ENCODE data around the gene ATP2B2.

ATP2B2 gene

GRCh38 chr3:10515884-10516495 is 10.6 kb upstream of the ATP2B2 start:
- no peak overlapping the region for H3K4me2 ChIP-seq (ENCODE audit: insufficient read depth, low read length)
- no peaks in the 10 kb centered on the region for H3K9me3 ChIP-seq (ENCODE audit: insufficient read depth, low read length, severe bottlenecking)
- ATAC-seq (ENCODE audit: insufficient read depth, low read depth) (no peak), DNase-seq (no peak)
- H4K20me1 ChIP-seq (ENCODE audit: insufficient read depth, low read length) = no peaks in the 10 kb centered on the region; the same call in 1 of the 2 replicates
- H3K4me3 ChIP-seq (ENCODE audit: low read depth in 1 of 2, low read length in 2 of 2) = no peak overlapping the region
- no peaks in the 10 kb centered on the region for H3K79me2 ChIP-seq (ENCODE audit: insufficient read depth, low read length)
- no peak overlapping the region for H3K27ac ChIP-seq (ENCODE audit: low read length)
- H3K9ac ChIP-seq (ENCODE audit: low read depth, low read length) = no peak overlapping the region
- no peak for TF ChIP-seq CTCF (IDR thresholded peaks at IDR 0.05; ENCODE audit: borderline replicate concordance, extremely low read depth, low read length, poor library complexity, severe bottlenecking)
- TF ChIP-seq EZH2 (IDR thresholded peaks at IDR 0.05; ENCODE audit: borderline replicate concordance, low read depth, low read length, severe bottlenecking) = no peak
- no peaks in the 10 kb centered on the region for H3K27me3 ChIP-seq (ENCODE audit: insufficient read depth, low read length, poor library complexity)
- H2AFZ ChIP-seq (ENCODE audit: low read depth, low read length) = no peak overlapping the region
- H3K4me1 ChIP-seq (ENCODE audit: insufficient read depth, low read length) = no peaks in the 10 kb centered on the region
- H3K36me3 ChIP-seq (ENCODE audit: insufficient read depth, low read length) = no peaks in the 10 kb centered on the region

- Histone ChIP-seq H3K9ac (ENCODE audit: low read depth, low read length) (no peak overlapping the region), H2AFZ (ENCODE audit: low read depth, low read length) (no peak overlapping the region), H3K4me2 (ENCODE audit: insufficient read depth, low read length) (no peak overlapping the region), H3K27me3 (ENCODE audit: insufficient read depth, low read length, poor library complexity) (no peaks in the 10 kb centered on the region), H4K20me1 (ENCODE audit: insufficient read depth, low read length) (no peaks in the 10 kb centered on the region; the same call in 1 of the 2 replicates), H3K36me3 (ENCODE audit: insufficient read depth, low read length) (no peaks in the 10 kb centered on the region), H3K4me1 (ENCODE audit: insufficient read depth, low read length) (no peaks in the 10 kb centered on the region), H3K79me2 (ENCODE audit: insufficient read depth, low read length) (no peaks in the 10 kb centered on the region), H3K9me3 (ENCODE audit: insufficient read depth, low read length, severe bottlenecking) (no peaks in the 10 kb centered on the region), H3K27ac (ENCODE audit: low read length) (no peak overlapping the region), H3K4me3 (ENCODE audit: low read depth in 1 of 2, low read length in 2 of 2) (no peak overlapping the region)
- DNase-seq (no peak), ATAC-seq (ENCODE audit: insufficient read depth, low read depth) (peak; percentile 47; the same call in 1 of the 3 replicates)
- TF ChIP-seq CTCF (IDR thresholded peaks at IDR 0.05; ENCODE audit: borderline replicate concordance, extremely low read depth, low read length, poor library complexity, severe bottlenecking) (no peak), EZH2 (IDR thresholded peaks at IDR 0.05; ENCODE audit: borderline replicate concordance, low read depth, low read length, severe bottlenecking) (no peak)
Measured at GRCh38 chr3:10515396-10515795, 10.0 kb upstream of the ATP2B2 start.

GRCh38 chr3:10514407-10515069 is 9.2 kb upstream of the ATP2B2 start:
- H3K4me3 ChIP-seq (ENCODE audit: low read depth in 1 of 2, low read length in 2 of 2) = no peak overlapping the region
- DNase-seq (no peak), ATAC-seq (ENCODE audit: insufficient read depth, low read depth) (no peak)
- H3K79me2 ChIP-seq (ENCODE audit: insufficient read depth, low read length) = no peaks in the 10 kb centered on the region
- TF ChIP-seq CTCF (IDR thresholded peaks at IDR 0.05; ENCODE audit: borderline replicate concordance, extremely low read depth, low read length, poor library complexity, severe bottlenecking) (no peak), EZH2 (IDR thresholded peaks at IDR 0.05; ENCODE audit: borderline replicate concordance, low read depth, low read length, severe bottlenecking) (no peak)
- no peak overlapping the region for H2AFZ ChIP-seq (ENCODE audit: low read depth, low read length)
- no peak overlapping the region for H3K9ac ChIP-seq (ENCODE audit: low read depth, low read length)
- no peaks in the 10 kb centered on the region for H3K36me3 ChIP-seq (ENCODE audit: insufficient read depth, low read length)
- no peak overlapping the region for H3K4me2 ChIP-seq (ENCODE audit: insufficient read depth, low read length)
- H4K20me1 ChIP-seq (ENCODE audit: insufficient read depth, low read length) = peaks cover 3% of the 10 kb centered on the region
- no peaks in the 10 kb centered on the region for H3K4me1 ChIP-seq (ENCODE audit: insufficient read depth, low read length)
- no peaks in the 10 kb centered on the region for H3K9me3 ChIP-seq (ENCODE audit: insufficient read depth, low read length, severe bottlenecking)
- no peak overlapping the region for H3K27ac ChIP-seq (ENCODE audit: low read length)
- no peaks in the 10 kb centered on the region for H3K27me3 ChIP-seq (ENCODE audit: insufficient read depth, low read length, poor library complexity)
